Measurements from ENCODE around the gene SDC1.

The SDC1 gene

GRCh38 chr2:20203072-20203471 lies 21.9 kb downstream of the SDC1 start:
- no peak for TF ChIP-seq MAX (IDR thresholded peaks at IDR 0.05)
- TF ChIP-seq FOXM1 (IDR thresholded peaks at IDR 0.05; ENCODE audit: borderline replicate concordance, low read depth): no peak
- no peak for TF ChIP-seq CREB1 (IDR thresholded peaks at IDR 0.05; ENCODE audit: low read depth)
- TF ChIP-seq REST (IDR thresholded peaks at IDR 0.05; ENCODE audit: low read depth): no peak
- no peak for TF ChIP-seq EP300 (IDR thresholded peaks at IDR 0.05; ENCODE audit: borderline replicate concordance)
- TF ChIP-seq NFIC (IDR thresholded peaks at IDR 0.05): no peak
- no peak for TF ChIP-seq CEBPB (IDR thresholded peaks at IDR 0.05)
- no peak for TF ChIP-seq EGR1 (IDR thresholded peaks at IDR 0.05)
- no peak for TF ChIP-seq RAD21 (IDR thresholded peaks at IDR 0.05; ENCODE audit: low read depth)
- no peak for TF ChIP-seq TAF1 (IDR thresholded peaks at IDR 0.05; ENCODE audit: low read depth)
- TF ChIP-seq YY1 (IDR thresholded peaks at IDR 0.05; ENCODE audit: low read depth): no peak
- no peak for TF ChIP-seq ZBTB7A (IDR thresholded peaks at IDR 0.05; ENCODE audit: low read depth)
- no peak for TF ChIP-seq USF1 (IDR thresholded peaks at IDR 0.05)
- no peak for TF ChIP-seq TCF12 (IDR thresholded peaks at IDR 0.05; ENCODE audit: low read depth)
- TF ChIP-seq TEAD4 (IDR thresholded peaks at IDR 0.05): no peak

GRCh38 chr2:20201671-20202070 lies 23.3 kb downstream of the SDC1 start:
- no peak for TF ChIP-seq CEBPB (IDR thresholded peaks at IDR 0.05)
- no peak for TF ChIP-seq EGR1 (IDR thresholded peaks at IDR 0.05)
- no peak for TF ChIP-seq EP300 (IDR thresholded peaks at IDR 0.05; ENCODE audit: borderline replicate concordance)
- TF ChIP-seq TAF1 (IDR thresholded peaks at IDR 0.05; ENCODE audit: low read depth): no peak
- TF ChIP-seq USF1 (IDR thresholded peaks at IDR 0.05): no peak
- no peak for TF ChIP-seq REST (IDR thresholded peaks at IDR 0.05; ENCODE audit: low read depth)
- no peak for TF ChIP-seq NFIC (IDR thresholded peaks at IDR 0.05)
- no peak for TF ChIP-seq CREB1 (IDR thresholded peaks at IDR 0.05; ENCODE audit: low read depth)
- TF ChIP-seq MAX (IDR thresholded peaks at IDR 0.05): no peak
- no peak for TF ChIP-seq TCF12 (IDR thresholded peaks at IDR 0.05; ENCODE audit: low read depth)

GRCh38 chr2:20200697-20201555 lies 24.0 kb downstream of the SDC1 start:
- no peak for TF ChIP-seq CEBPB (IDR thresholded peaks at IDR 0.05)
- no peak for TF ChIP-seq EP300 (IDR thresholded peaks at IDR 0.05; ENCODE audit: borderline replicate concordance)
- no peak for TF ChIP-seq YY1 (IDR thresholded peaks at IDR 0.05; ENCODE audit: low read depth)
- TF ChIP-seq ZBTB7A (IDR thresholded peaks at IDR 0.05; ENCODE audit: low read depth): no peak
- no peak for TF ChIP-seq TAF1 (IDR thresholded peaks at IDR 0.05; ENCODE audit: low read depth)
- TF ChIP-seq RAD21 (IDR thresholded peaks at IDR 0.05; ENCODE audit: low read depth): no peak
- TF ChIP-seq TEAD4 (IDR thresholded peaks at IDR 0.05): no peak
- TF ChIP-seq TCF12 (IDR thresholded peaks at IDR 0.05; ENCODE audit: low read depth): no peak
- TF ChIP-seq MAX (IDR thresholded peaks at IDR 0.05): no peak
- TF ChIP-seq CREB1 (IDR thresholded peaks at IDR 0.05; ENCODE audit: low read depth): no peak
- no peak for TF ChIP-seq NFIC (IDR thresholded peaks at IDR 0.05)
- no peak for TF ChIP-seq FOXM1 (IDR thresholded peaks at IDR 0.05; ENCODE audit: borderline replicate concordance, low read depth)
- no peak for TF ChIP-seq USF1 (IDR thresholded peaks at IDR 0.05)
- no peak for TF ChIP-seq EGR1 (IDR thresholded peaks at IDR 0.05)
- no peak for TF ChIP-seq REST (IDR thresholded peaks at IDR 0.05; ENCODE audit: low read depth)
